Fibroblast of the aortic adventitia (primary cell): ENCODE data around the gene SCAF4. TPM values are rescaled to one million over a fixed set of nuclear protein-coding genes. Genes with fewer than 3 reads are reported as not detected.

Experiments used
- DNase-seq: peaks from one replicate; pipeline ENCODE4 v3.0.0-alpha.2; 2010; ENCODE audit warnings: low read depth
- H3K4me3 ChIP-seq: 2 replicates; pipeline ENCODE4 v1.5.1; 2011; ENCODE audit warnings: low read depth, mild to moderate bottlenecking, control low read depth, low read length, moderate library complexity
- CTCF ChIP-seq: IDR thresholded peaks from 2 replicates; pipeline ENCODE4 v1.5.1; 2011; ENCODE audit warnings: mild to moderate bottlenecking, low read length, control low read depth, inconsistent platforms; ENCODE audit not compliant: insufficient read depth
- total RNA-seq: library from RNA; depleted of rRNA; stranded (reverse); fragments of >200 nt; gene quantifications from 2 replicates; pipeline ENCODE4 v1.2.3, GENCODE V29; 2012; ENCODE audit warnings: low replicate concordance

Gene SCAF4
- total RNA-seq, 1 donor, result 14.5 TPM

GRCh38 chr21:31708541-31708940 is 23.4 kb downstream of the SCAF4 start:
- no peak for TF ChIP-seq CTCF
- H3K4me3 ChIP-seq, result no peak overlapping the region
- no peak for DNase-seq

- H3K4me3 ChIP-seq, result no peak overlapping the region
- TF ChIP-seq CTCF, result no peak
- DNase-seq, result no peak
These were observed 24.4 kb downstream of the SCAF4 start for GRCh38 chr21:31707499-31707898.

GRCh38 chr21:31706562-31706961 is 25.4 kb downstream of the SCAF4 start:
- no peak for DNase-seq
- H3K4me3 ChIP-seq, result no peak overlapping the region
- no peak for TF ChIP-seq CTCF

GRCh38 chr21:31700040-31700439 is 31.9 kb downstream of the SCAF4 start:
- no peak for TF ChIP-seq CTCF
- H3K4me3 ChIP-seq, result no peak overlapping the region

GRCh38 chr21:31698461-31698860 is 33.5 kb downstream of the SCAF4 start:
- H3K4me3 ChIP-seq, result no peak overlapping the region
- DNase-seq, result no peak
- TF ChIP-seq CTCF, result no peak

More at GRCh38 chr21:31700040-31700439, 31.9 kb downstream of the SCAF4 start:
- no peak for DNase-seq

GRCh38 chr21:31696424-31696823 is 35.5 kb downstream of the SCAF4 start:
- TF ChIP-seq CTCF, result no peak
- DNase-seq, result no peak
- no peak overlapping the region for H3K4me3 ChIP-seq

- TF ChIP-seq CTCF, result no peak
These were observed 38.7 kb downstream of the SCAF4 start for GRCh38 chr21:31693222-31693621.

More at GRCh38 chr21:31693222-31693621, 38.7 kb downstream of the SCAF4 start:
- H3K4me3 ChIP-seq, result no peak overlapping the region
- no peak for DNase-seq
